GM21390 (cell line): Measurements from ENCODE around the gene UPP2.

Experiments used
- ATAC-seq: cut with Tn5 transposase; IDR thresholded peaks from one replicate; pipeline ENCODE4 v1.9.1; 2021; ENCODE audit not compliant: unreplicated experiment

Gene UPP2

DNA sequence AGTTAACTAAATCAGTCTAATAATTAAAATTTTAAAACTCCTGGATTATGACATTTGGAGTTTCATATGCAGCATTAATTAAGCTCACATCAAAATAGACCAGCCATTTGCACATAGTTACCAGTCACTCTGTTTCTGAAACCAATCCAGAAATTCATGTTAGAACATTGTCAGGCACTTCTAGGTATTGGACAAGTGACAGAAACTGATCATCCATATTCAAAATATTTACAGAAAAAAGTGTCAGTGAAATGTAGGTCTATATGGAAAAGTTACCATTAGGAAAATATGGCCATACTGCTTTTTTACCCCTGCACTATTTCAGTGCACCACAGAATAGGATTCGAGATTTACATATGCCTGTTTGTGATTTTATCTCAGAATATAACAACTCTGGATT is 33.4 kb downstream of the UPP2 start:
- ATAC-seq: no peak

DNA sequence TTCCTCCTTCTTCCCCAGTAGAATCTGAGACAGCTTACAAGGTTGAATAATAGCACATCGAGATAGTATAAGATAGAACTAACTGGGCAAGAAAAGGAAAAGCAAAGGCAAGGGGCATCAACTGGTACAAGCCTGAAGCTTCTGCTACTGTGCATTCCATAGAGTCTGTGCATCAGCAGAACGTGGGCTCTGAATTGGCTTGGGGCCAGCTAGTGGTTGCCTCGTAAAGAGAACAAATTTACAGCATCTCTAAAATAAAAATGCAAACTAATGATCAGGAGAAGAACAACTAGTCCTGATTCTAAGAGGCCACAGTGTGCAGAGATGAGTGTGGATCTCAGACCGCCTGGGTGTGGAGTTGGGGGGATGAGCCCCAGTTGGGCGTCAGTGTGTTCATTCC is 36.6 kb downstream of the UPP2 start:
- no peak for ATAC-seq

DNA sequence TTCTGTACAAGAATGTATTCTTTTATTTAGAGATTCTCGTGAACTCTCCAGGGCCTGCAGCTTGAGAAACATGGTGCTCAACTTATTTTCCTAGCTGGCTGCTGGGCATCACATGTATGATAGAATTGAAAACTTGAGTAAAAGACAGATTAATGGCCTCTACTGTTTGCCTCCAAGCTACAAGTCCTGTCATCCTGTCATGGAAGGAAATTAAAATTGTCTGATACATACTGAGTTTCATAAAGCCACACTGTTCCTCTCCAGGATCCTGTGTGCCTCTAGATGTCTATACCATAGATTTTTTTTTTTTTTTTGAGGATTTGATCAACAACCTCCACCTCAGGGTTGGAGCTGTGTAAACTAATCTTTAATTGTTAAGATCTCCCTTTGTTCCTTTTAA is 38.5 kb downstream of the UPP2 start:
- no peak for ATAC-seq

DNA sequence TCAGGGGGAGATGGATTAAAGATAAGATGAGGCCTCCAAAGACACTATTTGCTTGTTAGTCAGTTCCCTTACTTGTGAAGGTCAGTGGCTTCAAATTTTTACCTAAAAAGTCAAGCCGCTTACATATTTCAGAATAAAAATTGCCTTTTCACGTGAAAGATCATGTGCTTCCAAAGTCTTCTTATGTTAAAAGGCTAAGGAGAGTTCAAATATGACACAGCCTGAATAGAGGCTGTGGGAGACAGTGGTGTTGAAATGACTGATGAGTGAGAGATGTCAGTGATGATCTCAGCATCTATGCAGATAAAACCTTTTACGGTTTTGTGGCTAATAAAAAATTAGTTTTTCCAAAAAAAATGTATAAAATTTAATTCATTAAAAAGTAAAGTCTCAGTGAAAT is 40.5 kb downstream of the UPP2 start:
- no peak for ATAC-seq

DNA sequence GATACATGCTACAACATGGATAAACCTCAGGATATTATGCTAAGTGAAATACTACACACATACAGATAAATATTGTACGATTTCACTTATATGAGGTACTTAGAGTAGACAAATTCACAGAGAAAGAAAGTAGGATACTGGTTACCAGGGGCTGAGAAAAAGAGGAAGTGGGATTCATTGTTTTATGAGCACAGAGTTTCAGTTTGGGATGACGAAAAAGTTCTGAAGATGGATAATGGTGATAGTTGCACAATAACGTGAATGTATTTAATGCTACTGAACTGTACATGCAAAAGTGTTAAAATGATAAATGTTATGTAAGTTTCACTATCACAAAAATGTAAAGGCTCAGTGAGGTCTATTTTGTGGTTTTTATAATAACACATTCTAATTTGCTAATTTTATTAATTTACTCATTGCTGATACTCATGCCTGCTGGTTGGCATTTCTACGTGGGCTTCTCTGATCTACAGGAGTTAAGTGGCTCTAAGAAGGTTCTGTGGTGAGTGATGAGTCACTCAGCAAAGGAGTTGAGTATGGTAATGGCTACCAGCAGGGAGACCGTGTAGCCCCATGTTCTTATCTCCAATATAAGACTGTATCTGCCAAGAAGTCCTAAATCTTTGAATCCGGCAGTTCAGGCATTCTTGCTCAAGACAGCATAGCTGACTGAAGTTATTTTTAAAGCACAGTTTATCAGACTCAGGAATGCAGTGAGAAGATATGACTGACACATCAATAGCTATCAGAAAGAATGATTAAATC is 41.1 kb downstream of the UPP2 start:
- ATAC-seq: no peak

DNA sequence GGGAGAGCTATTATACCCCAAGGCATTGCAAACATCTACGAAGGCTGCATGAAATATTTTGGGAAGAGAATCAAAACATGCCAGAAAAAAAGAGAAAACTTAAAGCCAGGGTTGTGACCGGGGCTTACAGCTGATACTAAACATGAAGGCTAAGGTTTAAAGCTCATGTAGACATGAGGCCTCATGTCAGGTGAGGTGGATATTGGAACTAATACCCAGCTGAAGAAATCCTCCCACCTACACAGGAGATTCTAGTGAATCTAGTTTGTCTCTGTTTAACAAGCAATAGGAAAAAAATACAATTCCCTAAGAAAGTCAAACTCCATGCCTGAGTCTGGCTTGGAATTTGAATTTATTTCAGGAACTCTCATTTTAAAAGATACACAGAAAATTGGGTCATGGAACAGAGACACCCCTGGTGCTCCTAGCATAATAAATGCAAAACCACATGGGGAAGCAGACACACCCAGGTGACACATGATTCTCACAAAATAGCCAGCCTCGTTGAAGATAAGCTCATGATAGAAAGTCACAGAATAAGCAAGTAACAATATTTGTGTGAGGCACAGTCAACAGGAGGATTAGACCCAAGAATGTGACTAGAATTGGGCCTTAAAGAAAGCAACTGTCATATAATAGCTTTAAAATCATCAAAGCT is 42.2 kb downstream of the UPP2 start:
- ATAC-seq: no peak

DNA sequence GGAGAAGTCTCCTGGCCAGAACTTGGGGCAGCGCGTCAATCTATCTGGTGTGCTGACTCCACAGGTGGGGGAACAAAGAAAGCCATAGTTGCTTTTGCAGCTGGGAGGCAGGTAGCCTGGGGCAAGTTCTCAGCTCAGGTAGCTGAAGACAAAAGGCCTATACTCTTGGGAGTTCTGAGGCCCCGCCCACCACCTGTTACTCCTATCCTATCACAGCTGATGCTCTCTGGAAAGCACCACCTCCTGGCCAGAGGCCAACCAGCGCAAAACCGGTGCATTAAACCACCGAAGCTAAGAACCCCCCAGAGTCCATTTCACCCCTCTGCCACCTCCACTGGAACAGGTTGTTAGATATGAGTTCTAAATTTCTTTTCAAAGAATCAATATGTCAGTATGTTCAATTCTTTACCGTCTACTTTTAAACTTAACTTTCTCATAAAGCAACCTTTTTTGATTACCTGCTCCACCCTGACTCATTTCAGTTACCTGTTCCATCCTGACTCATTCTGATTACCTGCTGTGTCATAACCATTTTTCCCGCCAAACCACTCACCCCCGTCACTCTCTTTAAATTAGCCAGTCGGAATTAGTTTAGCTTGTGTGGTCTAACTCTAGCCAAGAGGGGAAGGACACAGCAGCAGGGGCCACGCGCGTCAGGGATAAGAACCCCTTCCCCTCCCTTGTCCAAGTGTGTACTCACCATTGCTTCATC is 43.4 kb downstream of the UPP2 start:
- ATAC-seq: no peak

DNA sequence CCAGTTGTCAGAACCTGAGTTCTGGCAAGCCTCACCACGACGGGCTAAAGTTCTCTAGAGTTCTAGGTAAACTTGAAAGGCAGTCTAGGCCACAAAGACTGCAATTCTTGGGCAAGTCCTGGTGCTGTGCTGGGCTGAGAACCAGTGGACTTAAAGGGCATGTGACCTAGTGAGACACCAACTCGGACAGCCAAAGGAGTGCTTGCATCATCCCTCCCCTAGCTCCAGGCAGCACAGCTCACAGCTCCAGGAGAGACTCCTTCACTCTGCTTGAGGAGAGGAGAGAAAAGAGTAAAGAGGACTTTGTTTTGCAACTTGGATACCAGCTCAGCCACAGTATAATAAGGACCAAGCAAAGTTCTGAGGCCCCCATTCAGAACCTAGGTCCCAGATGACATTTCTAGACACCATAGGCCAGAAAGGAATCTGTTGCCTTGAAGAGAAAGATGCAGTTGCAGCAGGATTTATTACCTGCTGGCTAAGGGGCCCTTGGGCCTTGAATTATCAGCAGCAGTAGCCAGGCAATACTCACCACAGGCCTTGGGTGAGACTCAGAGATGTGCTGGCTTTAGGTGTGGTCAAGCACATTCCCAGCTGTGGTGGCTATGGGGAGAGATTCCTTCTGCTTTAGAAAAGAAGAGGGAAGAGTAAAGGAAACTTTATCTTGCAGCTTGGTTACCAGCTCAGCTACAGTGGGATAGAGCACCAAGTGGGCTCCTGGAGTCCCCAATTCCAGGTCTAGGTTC is 51.8 kb downstream of the UPP2 start:
- ATAC-seq: no peak

DNA sequence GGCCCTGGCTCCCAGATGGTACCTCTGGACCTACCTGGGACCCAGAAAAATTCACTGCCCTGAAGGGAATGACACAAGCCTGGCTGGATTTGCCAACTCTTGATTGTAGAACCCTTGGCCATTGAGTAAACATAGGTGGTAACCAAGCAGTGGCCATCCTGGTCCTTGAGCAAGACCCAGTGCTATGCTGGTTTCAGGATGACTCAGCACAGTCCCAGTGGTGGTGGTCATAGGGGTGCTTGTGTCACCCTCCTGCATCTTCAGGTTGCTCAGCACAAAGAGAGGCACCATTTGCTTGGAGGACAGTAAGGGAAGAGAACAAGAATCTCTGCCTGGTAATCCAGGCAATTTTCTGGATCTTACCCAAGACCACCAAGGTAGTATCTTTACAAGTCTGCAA is 52.9 kb downstream of the UPP2 start:
- no peak for ATAC-seq

DNA sequence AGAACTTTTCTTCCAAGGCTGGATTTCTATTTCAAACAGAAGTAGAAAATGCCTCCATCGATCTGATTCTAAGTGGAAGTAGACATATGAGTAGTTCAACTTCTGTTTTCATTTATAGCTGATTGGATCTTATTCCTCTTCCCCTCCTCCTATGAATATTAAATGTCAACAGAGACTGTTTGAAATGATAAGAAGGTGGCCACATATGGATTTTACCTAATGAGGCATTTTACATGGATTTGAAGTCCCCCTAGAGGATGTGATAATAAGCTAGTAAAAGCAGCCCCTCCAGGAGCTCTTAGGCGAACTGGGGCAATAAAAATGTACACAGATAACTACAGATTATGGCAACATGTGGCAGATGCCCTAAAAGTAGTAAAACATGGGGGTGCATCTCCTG is 71.0 kb downstream of the UPP2 start:
- no peak for ATAC-seq

DNA sequence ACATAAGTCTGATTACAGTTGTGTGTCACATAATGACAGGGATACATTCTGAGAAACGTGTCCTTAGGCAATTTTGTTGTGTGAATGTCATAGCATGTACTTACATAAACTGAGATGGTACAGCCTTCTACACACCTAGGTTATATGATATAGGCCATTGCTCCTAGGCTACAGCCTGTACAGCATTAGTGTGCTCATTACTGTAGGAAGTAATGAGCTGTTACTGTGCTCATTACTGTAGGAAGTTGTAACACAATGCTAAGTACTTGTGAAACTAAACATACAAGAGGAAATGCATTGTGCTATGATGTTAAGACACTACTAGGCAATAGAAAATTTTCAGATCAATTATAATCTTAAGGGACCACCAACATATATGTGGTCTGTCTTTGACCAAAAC is 72.8 kb downstream of the UPP2 start:
- no peak for ATAC-seq

DNA sequence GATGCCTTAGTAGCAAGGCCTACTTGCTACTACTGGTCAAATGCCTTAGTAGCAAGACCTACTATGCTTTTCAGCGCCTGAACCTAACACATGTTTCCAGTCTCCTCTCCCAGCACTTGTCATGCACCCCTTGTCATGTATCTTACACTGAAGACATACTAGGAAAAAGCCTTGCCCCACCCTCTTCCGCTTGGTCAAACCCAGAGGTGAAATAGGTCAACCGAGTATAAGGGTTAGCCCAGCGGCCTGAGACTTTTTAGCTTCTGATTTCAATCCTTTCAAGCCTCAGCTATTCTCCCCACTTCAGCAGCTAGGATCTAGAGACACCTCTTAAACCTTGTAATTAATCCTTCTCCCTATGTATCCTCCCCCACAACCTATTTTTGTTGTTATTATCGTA is 73.3 kb downstream of the UPP2 start:
- no peak for ATAC-seq

DNA sequence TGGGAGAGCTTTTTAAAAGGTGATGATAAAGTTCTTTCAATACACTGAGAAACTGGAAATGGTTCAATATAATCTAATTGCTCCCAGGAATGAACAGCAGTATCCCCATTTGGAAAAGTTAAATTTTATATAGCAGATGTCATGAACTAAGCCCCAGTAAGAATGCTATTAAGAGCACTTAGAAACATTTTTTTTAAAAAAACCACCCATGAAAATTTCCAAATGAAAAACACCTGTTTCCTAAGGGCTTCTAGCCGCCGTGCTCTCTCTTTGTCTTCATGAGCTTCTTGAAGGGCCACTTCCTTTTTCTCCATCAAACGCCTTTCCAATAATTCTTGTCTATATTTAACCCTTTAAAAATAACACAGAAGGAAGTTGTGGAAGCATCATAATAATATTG is 77.0 kb downstream of the UPP2 start:
- ATAC-seq: no peak

DNA sequence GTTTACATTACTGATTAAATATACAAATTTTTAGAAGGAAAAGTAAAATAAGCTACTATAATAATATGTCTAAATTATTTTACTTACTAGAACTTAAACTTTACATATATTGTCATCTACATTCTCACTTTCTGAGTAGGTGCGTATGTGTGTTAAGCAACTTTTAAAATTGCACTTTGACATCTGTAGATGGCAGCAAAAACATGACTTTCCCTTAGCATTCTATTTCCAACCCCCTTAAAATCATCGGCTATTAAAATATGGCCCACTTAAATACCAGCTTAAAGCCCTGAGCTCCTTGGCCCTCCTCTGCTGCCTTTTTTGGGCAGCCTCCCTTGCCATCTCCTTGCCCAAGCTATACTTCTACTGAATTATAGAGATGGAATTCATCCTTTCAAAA is 78.0 kb downstream of the UPP2 start:
- no peak for ATAC-seq

DNA sequence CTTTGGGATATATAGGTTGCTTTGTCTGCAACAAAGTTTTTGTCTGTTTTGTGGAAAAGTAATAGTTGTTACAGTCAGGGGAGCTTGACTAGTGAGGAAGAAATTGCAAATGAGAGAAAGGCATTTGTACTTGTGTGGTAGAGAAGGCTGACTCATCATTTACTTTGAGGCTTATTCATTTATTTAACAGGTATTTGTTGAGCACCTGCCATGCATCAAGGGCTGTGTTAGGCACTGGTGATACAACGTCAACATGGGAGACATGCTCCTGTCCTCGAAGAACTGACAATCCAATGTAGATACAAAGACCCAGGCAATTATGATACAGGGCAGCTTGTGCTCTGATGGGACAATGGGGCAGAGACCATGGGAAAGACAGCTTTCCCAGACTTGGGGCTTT is 79.5 kb downstream of the UPP2 start:
- ATAC-seq: no peak

DNA sequence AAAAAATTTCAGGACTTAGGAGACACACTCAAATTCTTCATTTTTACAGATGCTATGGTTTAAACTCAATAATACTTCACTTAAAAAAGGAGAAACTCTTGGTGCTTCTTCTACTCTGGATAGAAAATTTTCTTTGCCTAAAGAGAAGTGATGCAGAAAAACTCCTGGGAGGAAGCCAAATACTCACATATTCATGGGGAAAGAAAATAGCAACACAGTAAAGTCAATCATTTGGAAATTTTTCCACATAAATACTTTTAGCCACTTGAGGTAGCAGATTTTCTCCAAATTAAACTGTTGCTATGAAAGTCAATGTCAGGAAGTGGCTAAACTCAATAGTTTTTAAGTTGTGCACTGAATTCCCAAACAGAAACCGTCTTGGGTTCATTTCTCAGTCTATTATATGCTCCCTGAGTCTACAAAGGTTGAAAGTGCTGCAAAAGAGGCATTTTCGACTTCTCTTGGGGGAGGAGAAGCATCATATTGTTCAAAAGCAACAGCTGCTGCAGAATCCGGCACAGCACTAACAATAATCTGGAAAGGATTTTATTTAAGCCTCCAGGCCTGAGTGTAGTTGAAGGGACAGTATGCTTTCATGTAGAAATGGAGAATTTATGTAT is 81.1 kb downstream of the UPP2 start:
- no peak for ATAC-seq

DNA sequence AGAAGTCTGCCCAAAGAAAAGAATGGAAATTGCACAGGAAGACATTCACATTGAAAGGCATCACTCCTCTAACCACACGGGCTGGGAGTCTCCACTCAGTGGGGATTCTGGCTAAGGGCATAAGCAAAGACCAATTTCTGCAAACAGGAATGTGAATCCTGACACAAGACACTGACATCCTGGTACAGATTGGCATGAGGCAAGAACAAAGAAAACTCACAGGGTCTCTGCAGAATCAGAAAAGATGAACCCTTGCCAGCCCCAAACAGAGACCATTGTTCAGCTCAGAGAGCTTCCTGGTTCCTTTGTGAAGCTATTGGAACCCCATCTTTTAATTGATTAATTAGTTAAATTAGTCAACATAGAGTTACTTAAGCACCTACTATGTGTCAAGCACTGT is 82.3 kb downstream of the UPP2 start:
- no peak for ATAC-seq

DNA sequence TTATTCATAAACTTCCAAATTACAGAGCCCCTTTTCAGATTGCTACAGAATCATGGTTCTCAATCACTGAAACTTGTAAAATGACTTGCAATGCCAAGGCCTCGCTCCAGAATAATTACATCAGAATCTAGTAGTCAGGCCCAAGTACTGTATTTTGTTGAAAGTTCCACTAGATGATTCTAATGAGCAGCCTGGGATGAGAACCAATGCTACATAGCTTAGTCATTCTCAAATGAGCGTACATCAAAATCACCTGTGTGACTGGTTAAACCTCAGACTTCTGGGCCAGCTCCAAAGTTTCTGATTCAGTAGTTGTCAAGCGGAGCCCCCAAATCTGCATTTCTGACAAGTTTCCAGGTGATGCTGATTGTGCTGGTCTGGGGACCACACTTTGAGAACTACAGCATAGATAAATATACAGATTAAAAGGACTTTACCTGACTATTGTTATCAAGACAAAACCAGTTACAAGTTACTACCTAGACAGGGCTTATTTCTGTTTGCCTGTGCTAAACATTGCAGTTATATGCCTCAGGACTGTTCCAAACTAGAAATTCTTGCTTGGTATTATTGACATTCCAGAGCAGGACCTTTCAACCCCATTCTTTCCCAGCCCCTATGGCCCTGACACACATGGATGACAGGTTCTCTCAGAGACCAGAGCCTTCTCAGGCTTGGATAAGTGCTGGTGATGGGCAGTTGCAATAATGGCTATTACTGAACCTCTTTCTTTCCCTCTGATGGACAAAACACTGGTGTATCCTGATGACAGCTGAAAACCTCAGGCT is 83.1 kb downstream of the UPP2 start:
- no peak for ATAC-seq
